HG03354 (cell line): Measurements from ENCODE around the gene ZNF536.

Source experiments
- ATAC-seq: cut with Tn5 transposase; IDR thresholded peaks from one replicate; pipeline ENCODE4 v1.9.1; 2021; ENCODE audit warnings: mild to moderate bottlenecking; ENCODE audit not compliant: unreplicated experiment, poor library complexity, severe bottlenecking

ZNF536 gene

GRCh38 chr19:30361107-30361447 is 11.1 kb upstream of the ZNF536 start:
- ATAC-seq = no peak

DNA sequence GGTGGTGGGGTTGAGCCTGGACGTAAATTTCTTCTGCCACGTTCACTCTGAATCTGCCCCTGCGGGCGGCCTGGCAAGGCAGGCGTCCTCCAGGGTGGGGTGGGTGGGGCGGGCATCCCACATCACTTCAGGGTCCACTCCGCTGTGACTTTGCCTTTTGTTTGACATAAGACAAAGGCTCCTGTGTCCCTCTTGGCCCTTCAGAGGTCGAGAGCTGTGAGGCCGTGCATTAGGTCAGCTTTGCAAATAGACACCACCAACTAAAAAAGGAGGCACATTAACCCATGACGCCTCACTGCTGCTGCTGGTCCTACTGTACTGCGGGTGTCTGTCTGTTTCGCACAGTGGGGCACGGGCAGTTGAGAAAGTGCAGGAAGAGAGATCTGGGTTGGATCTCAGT is 10.5 kb upstream of the ZNF536 start:
- no peak for ATAC-seq

DNA sequence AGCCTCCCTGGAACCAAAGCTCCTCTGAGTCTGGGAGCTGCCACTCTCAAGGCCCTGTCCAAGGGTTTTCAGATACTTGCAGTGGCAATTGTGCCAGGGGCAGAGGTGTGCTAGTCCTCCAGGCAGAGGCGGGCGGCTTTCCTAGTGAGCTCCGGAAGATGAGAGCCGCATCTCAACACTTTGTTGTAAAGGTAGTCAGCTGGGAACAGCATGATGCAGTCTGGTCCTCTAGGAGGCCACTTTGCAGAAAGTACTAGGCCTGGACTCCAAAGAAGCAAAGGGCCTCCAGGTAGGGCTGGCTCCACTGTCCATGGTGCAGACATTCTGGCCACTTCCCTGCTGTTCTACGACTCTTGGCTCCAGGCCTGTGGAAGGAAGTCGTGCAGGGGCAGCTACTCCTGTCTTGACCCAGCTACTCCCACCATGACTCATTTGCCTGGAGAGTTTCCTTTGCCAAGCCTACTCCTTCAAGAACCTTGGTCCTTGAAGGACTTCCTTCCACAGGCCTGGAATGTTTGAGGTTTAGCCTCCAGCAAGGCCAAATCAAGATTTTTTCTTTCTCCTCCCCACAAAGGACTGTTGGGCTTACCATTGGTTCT is 9.9 kb upstream of the ZNF536 start:
- ATAC-seq = no peak

DNA sequence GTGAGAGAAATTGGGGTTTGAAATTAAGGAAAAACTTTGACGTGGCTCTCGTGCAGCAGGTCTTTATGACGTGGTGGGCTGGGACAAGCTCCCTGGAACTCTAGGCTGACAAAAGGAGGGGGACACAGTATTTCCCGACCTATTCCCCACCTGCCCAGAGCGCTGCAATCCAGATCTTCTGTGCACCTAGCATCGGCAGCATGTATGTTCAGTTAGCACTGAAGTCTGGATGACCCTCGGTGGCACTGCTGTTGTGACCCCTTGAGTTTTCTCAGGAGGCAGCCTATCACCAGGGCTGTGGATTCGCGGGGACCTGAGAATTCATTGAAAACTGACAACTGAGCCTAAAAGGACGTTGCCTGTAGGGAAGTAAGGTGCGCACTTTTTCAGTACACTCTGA is 9.1 kb upstream of the ZNF536 start:
- ATAC-seq = no peak

DNA sequence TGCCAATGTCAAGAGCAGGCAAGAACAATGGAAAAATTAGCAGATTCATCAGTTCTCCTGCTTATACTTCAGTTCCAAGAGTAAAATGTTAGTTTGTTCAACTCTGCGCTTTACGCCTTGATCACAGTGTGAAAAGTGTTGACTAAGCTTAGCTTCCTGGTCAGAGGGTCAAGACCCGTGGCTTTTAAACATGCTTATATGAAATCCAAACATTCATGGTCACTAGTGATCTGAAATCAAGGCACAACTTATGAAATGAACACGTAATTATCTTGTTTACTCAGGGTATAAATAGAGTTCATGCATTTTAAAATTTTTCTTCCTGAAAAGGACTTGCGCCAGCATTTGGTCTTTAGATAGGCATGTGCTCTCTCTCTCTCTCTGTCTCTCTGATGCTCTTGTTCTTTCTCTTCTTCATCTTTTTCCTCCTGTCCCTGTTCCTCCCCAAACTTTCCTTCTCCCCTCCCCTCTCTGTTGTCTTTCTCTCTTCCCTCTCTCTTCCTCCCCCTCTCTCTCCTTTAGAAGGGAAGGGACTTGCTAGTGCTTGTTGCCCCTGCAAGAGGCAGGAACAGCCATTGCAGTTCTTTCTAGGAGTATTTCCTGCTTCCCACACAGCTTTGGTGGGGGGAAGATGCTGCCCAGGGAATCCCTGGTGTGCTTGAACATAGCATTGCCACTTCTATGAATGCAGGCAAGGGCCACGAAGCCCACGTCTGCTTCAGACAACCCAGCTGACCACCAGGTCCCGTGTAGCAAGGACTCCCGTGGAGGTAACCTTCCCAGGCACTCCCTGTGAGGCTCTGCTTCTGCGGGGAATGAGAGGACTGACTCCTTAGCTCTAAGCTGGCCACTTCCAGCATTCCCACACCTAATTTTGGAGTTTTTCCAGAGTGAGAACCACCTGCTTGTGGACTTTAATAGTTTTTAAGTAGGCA is 7.1 kb upstream of the ZNF536 start:
- no peak for ATAC-seq

GRCh38 chr19:30366282-30366681 is 5.9 kb upstream of the ZNF536 start:
- ATAC-seq = no peak

DNA sequence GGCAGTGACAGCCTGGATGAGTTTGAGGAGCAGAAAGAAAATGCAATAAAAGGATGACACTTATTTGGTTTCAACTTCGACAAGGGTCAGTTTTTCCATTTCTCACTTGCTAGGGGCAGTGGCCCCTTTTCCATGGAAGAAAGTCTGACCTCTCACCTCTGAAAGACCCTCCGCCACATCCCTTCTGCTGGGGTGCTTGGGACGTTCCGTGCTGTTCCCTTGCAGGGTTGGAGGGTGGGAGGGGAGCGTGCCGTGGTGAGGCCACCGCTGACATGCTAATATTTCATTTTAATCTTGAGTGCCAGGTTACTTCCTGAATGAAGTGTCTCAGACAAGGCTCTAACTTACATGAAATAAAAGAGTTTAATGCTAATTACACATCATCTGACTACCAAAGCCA is 5.2 kb upstream of the ZNF536 start:
- no peak for ATAC-seq

- ATAC-seq = no peak
Measured at GRCh38 chr19:30367421-30367820, 4.8 kb upstream of the ZNF536 start.

DNA sequence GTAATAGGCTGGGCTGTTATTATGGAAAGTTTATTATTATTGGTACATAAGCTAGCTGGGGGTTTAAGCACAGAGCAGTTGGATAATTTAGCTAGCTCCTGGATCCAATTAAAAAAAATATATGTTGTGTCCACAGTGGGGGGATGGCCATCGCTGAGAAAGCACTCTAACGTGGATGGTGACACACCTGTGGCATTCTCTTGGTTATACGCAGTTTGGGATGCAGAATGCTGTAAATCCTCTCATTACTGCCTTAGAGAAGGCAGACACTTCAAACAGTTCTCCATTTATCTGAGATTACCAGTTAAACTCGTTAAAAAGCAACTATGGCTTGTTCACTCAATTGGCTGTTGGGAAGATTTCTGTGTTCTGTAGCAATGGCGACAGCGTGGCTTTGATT is 2.4 kb upstream of the ZNF536 start:
- no peak for ATAC-seq

DNA sequence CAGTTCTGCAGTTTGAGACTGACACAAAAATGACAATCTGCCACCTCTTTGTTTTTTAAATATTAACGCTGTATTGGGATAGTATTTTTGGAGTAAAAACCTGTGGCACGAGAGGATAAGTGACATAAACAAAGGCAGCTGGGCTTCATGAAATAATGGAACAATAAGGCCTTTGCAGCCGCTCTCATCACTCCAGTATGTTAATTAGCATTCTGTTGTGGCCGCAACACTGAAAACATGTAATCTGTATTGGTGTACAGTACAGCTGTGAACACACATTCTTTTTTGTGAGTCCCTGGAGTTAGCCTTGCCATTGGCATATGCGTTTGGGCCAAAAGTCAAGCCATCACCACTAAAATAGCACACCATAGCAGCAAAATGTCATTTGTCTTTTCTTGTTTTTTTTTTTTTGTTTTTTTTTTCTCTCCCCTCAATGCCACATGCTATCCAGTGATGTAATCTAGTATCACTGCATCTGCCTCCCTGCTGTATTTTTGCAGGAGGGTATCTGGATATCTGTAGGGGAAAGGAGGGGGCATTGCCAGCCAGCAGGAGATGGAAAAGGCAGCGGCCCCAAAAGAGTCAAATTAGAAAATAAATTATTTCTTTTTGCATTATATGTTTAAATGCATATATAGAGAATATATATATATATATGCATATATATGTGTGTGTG is 885 bp upstream of the ZNF536 start:
- no peak for ATAC-seq

GRCh38 chr19:30373593-30373992 is 1.4 kb downstream of the ZNF536 start:
- no peak for ATAC-seq

DNA sequence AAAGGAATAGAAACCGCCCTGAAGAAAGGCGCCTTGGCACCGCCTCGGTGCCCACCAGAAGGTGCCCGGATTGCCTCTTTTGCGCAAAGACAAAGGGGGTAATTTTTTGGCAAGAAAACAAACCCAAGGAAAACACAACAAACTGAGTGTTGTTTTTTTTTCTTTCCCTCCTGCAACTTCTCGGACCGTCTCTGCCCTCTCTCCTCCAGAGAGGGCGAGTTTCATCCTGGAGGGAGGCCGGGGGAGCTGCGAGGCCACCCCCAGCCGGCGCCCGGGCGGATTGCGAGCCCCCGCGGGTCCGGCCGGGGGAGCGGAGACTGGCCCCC is 2.3 kb downstream of the ZNF536 start:
- ATAC-seq = no peak

DNA sequence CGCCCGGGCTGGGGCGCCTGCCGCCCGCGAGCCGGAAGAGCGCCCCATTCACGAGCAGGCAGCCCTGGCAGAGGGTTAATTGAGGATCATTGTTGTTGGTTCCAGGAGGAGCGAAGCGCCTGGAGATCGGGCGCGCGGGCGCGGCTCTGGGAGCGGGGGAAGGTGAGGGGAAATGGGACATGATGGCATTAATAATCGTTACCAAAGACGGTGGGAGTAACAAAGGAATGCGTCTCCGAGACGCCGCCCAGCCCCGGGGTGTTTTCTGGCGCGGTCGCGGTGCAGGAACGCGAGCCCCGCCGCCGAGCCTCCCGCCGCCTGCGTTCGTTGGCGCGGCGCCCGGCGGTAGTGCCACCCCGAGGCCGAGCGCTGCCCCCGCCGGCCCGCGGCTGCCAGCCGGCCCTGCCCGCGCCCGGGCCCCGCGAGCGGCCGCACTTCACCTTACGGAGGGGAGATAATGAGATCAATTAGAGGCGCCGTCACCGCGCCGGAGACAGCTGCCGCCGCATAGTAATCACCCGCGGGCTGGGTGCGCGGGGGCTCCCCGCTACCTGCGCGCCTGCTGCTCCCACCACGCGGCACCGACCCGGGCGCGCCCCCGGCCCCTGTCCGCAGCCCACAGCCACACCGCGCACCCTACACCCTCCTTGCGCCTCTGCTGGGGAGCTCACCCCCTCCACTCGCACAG is 2.8 kb downstream of the ZNF536 start:
- no peak for ATAC-seq

DNA sequence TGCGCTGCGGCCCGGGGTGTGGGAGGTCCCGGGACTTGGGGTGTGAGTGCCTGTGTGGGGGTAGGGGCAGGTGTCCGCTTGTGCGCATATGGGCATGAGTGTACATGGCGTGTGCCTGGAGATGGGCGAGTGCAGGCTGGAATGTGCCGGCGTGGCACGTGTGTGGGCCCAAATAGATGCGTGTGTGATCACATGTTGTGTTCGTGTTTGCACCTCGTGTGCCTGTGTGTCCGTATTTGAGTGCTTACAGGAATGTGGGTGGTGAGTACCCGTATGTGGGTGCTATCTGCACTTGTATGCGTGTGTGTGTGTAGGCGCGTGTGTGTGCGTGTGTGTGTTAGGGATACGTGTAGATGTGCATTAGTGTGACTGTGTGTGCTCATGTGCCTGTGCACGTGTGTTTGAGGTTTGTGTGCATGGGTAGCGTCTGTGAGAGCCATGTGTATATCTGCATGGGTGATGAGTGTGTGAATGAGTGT is 3.4 kb downstream of the ZNF536 start:
- no peak for ATAC-seq

GRCh38 chr19:30376272-30376671 is 4.1 kb downstream of the ZNF536 start:
- no peak for ATAC-seq

GRCh38 chr19:30376826-30377425 is 4.7 kb downstream of the ZNF536 start:
- no peak for ATAC-seq

DNA sequence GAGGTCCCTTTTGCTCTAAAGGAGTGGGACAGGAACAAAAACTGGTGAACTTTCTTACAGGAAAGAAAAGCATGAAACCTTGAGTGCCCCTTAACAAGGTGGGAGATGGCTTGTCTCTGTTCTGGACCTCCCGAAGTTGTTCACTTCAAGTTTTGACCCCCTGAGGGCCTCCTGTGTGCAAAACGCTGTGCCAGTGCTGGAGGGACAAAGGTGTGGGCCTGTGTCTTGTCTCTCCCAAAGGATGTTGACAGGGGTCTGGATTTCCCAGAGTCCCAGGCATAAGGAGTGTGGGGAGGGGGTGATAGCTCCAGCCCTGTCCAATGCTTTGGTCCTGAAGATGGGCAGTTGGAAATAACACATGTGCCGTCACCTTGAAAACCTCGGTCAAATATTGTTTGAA is 6.5 kb downstream of the ZNF536 start:
- no peak for ATAC-seq

GRCh38 chr19:30379841-30380610 is 7.8 kb downstream of the ZNF536 start:
- no peak for ATAC-seq

- no peak for ATAC-seq
Measured at GRCh38 chr19:30381366-30381765, 9.2 kb downstream of the ZNF536 start.
